HAP-1 (cell line): ENCODE measurements around the gene MYO18B.

ENCODE experiments used
- DNase-seq, 2 experiments: peaks; one replicate each; pipeline ENCODE4 v3.0.0-alpha.2; 2016 to 2020; ENCODE audit warnings: low spot score in 2 of 2
- H3K27me3 ChIP-seq: fragments of 250-450 bp; sonication (Bioruptor Pico); 2 replicates; pipeline ENCODE4 v1.5.1; 2020; ENCODE audit warnings: low read depth, mild to moderate bottlenecking, moderate library complexity
- H3K36me3 ChIP-seq: fragments of 250-450 bp; sonication (Bioruptor Pico); replicated peaks from 2 replicates; pipeline ENCODE4 v1.5.1; 2020; ENCODE audit warnings: mild to moderate bottlenecking
- H3K4me1 ChIP-seq: fragments of 250-450 bp; sonication (Bioruptor Pico); 2 replicates; pipeline ENCODE4 v1.5.1; 2020; ENCODE audit warnings: mild to moderate bottlenecking
- H3K4me3 ChIP-seq: fragments of 250-450 bp; sonication (Bioruptor Pico); 2 replicates; pipeline ENCODE4 v1.5.1; 2020; ENCODE audit warnings: mild to moderate bottlenecking, moderate library complexity
- H3K9me3 ChIP-seq: fragments of 250-450 bp; sonication (Bioruptor Pico); 2 replicates; pipeline ENCODE4 v1.5.1; 2020; ENCODE audit warnings: mild to moderate bottlenecking, moderate library complexity
- in situ Hi-C: fragments of 300-500 bp; cut with MboI; formaldehyde crosslinking; loops from 3 replicates; pipeline ENCODE4 v1.14.3; 2020; ENCODE audit warnings: low sequenced_read_pairs, inconsistent platforms, mixed read lengths

The MYO18B gene

GRCh38 chr22:25815561-25815960 lies 73.6 kb downstream of the MYO18B start:
- in situ Hi-C loops = no loop called here
- 0 out of 2 replicates have a peak, but pooled peaks cover 2% of the 10 kb centered on the region for H3K27me3 ChIP-seq
- H3K4me3 ChIP-seq = no peak overlapping the region
- H3K4me1 ChIP-seq = no peaks in the 10 kb centered on the region
- no peaks in the 10 kb centered on the region for H3K9me3 ChIP-seq
- no peak for DNase-seq
- H3K36me3 ChIP-seq = no peaks in the 10 kb centered on the region

- DNase-seq = no peak
- no peaks in the 10 kb centered on the region for H3K36me3 ChIP-seq
- no peaks in the 10 kb centered on the region for H3K9me3 ChIP-seq
- H3K27me3 ChIP-seq = 0 out of 2 replicates have a peak, but pooled peaks cover 2% of the 10 kb centered on the region
- H3K4me3 ChIP-seq = no peak overlapping the region
- no peaks in the 10 kb centered on the region for H3K4me1 ChIP-seq
- in situ Hi-C loops = no loop called here
These were observed 74.6 kb downstream of the MYO18B start for GRCh38 chr22:25816522-25817059.

GRCh38 chr22:25817092-25817943 lies 75.3 kb downstream of the MYO18B start:
- DNase-seq = no peak
- Histone ChIP-seq H3K4me1 (no peaks in the 10 kb centered on the region), H3K4me3 (no peak overlapping the region), H3K36me3 (no peaks in the 10 kb centered on the region), H3K27me3 (0 out of 2 replicates have a peak, but pooled peaks cover 2% of the 10 kb centered on the region), H3K9me3 (no peaks in the 10 kb centered on the region)
- in situ Hi-C loops = no loop called here

GRCh38 chr22:25818541-25818940 lies 76.6 kb downstream of the MYO18B start:
- Histone ChIP-seq H3K9me3 (no peaks in the 10 kb centered on the region), H3K27me3 (0 out of 2 replicates have a peak, but pooled peaks cover 2% of the 10 kb centered on the region), H3K36me3 (no peaks in the 10 kb centered on the region), H3K4me1 (no peaks in the 10 kb centered on the region), H3K4me3 (no peak overlapping the region)
- no peak for DNase-seq
- in situ Hi-C loops = no loop called here

- DNase-seq = no peak
- Histone ChIP-seq H3K27me3 (no peaks in the 10 kb centered on the region), H3K4me1 (no peaks in the 10 kb centered on the region), H3K4me3 (no peak overlapping the region), H3K36me3 (no peaks in the 10 kb centered on the region), H3K9me3 (no peaks in the 10 kb centered on the region)
- in situ Hi-C loops = no loop called here
These were observed 80.4 kb downstream of the MYO18B start for GRCh38 chr22:25822344-25822743.

- no peak for DNase-seq
- Histone ChIP-seq H3K9me3 (no peaks in the 10 kb centered on the region), H3K4me1 (no peaks in the 10 kb centered on the region), H3K36me3 (no peaks in the 10 kb centered on the region), H3K4me3 (no peak overlapping the region), H3K27me3 (no peaks in the 10 kb centered on the region)
- in situ Hi-C loops = no loop called here
These were observed 81.3 kb downstream of the MYO18B start for GRCh38 chr22:25823276-25823675.

GRCh38 chr22:25824828-25825423 lies 82.9 kb downstream of the MYO18B start:
- no peak for DNase-seq
- in situ Hi-C loops = no loop called here
- Histone ChIP-seq H3K9me3 (no peaks in the 10 kb centered on the region), H3K36me3 (no peaks in the 10 kb centered on the region), H3K27me3 (no peaks in the 10 kb centered on the region), H3K4me1 (no peaks in the 10 kb centered on the region), H3K4me3 (no peak overlapping the region)

GRCh38 chr22:25827415-25827814 lies 85.4 kb downstream of the MYO18B start:
- Histone ChIP-seq H3K9me3 (no peaks in the 10 kb centered on the region), H3K4me1 (no peaks in the 10 kb centered on the region), H3K36me3 (no peaks in the 10 kb centered on the region), H3K27me3 (no peaks in the 10 kb centered on the region), H3K4me3 (no peak overlapping the region)
- no peak for DNase-seq
- in situ Hi-C loops = no loop called here

- in situ Hi-C loops = no loop called here
- no peaks in the 10 kb centered on the region for H3K36me3 ChIP-seq
- H3K9me3 ChIP-seq = no peaks in the 10 kb centered on the region
- H3K4me3 ChIP-seq = no peak overlapping the region
- H3K4me1 ChIP-seq = no peaks in the 10 kb centered on the region
- no peaks in the 10 kb centered on the region for H3K27me3 ChIP-seq
- DNase-seq = no peak
These were observed 86.4 kb downstream of the MYO18B start for GRCh38 chr22:25828422-25828821.

- Histone ChIP-seq H3K27me3 (no peaks in the 10 kb centered on the region), H3K4me1 (no peaks in the 10 kb centered on the region), H3K36me3 (no peaks in the 10 kb centered on the region), H3K4me3 (no peak overlapping the region), H3K9me3 (no peaks in the 10 kb centered on the region)
- in situ Hi-C loops = no loop called here
- DNase-seq = no peak
These were observed 87.2 kb downstream of the MYO18B start for GRCh38 chr22:25829237-25829636.

GRCh38 chr22:25829808-25830777 lies 88.1 kb downstream of the MYO18B start:
- no peak overlapping the region for H3K4me3 ChIP-seq
- no peaks in the 10 kb centered on the region for H3K9me3 ChIP-seq
- H3K4me1 ChIP-seq = no peaks in the 10 kb centered on the region
- no peaks in the 10 kb centered on the region for H3K36me3 ChIP-seq
- no peak for DNase-seq
- H3K27me3 ChIP-seq = no peaks in the 10 kb centered on the region
- in situ Hi-C loops = no loop called here

- Histone ChIP-seq H3K9me3 (no peaks in the 10 kb centered on the region), H3K27me3 (no peaks in the 10 kb centered on the region), H3K4me3 (no peak overlapping the region), H3K4me1 (no peaks in the 10 kb centered on the region), H3K36me3 (no peaks in the 10 kb centered on the region)
- in situ Hi-C loops = no loop called here
- DNase-seq = no peak
These were observed 91.1 kb downstream of the MYO18B start for GRCh38 chr22:25833091-25833490.

GRCh38 chr22:25833676-25834075 lies 91.7 kb downstream of the MYO18B start:
- no peak for DNase-seq
- H3K4me1 ChIP-seq = no peaks in the 10 kb centered on the region
- H3K36me3 ChIP-seq = no peaks in the 10 kb centered on the region
- no peaks in the 10 kb centered on the region for H3K9me3 ChIP-seq
- in situ Hi-C loops = no loop called here
- no peaks in the 10 kb centered on the region for H3K27me3 ChIP-seq
- no peak overlapping the region for H3K4me3 ChIP-seq
